ENCODE data around the gene ZNF761.
A peak's percentile ranks its signal among the peaks of the same experiment; 100 is the strongest.
"Not testable (repeated sequence)": the region's sequence is repeated elsewhere in the genome, so short reads cannot be mapped to it uniquely, and the experiment has no call there.

The ZNF761 gene

GRCh38 chr19:53431399-53432087 lies at the start of gene ZNF761:
TSS of gene ZNF761 (plus strand) at chr19:53431984. CDS start at chr19:53447269, 15,285 bp downstream.
- DNase-seq: peak; percentile 99

DNA sequence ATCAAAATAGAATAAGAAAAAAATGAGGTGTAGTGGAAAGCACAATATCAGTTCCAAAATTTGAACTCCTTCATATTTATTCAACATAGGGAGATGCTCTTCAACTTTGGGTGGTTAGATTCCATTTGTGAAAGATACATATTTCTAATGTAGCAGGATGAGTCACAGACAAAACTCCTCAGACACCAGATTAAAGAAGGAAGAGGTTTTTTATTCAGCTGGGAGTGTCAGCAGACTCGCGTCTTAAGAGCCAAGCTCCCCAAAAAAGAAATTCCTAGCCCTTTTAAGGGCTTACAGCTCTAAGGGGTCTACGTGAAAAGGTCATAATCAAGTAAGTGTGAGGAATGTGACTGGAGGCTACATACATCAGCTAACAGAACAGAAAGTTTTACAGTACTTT lies 43.6 kb upstream of the ZNF761 start:
- DNase-seq: no peak

- no peak for DNase-seq
Observed at GRCh38 chr19:53388904-53389303, 42.9 kb upstream of the ZNF761 start.

DNA sequence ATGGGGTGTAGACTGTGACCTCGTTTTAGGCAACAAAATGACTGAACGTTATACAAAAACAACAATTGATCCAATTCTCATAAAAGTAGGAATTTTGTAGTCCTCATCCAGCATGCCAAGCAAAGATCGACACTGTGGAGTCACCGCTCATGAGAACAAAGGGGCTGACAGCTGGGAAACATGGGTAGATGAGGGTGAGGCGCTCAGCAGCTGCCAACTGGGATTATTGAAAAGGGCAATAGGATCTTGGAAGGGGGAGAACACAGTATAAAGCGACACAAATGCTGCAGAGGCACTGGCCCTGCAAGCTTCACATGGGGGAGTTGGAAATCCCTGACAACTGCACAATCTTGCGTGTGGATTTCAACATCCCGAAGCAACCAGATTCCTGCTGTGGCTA lies 42.2 kb upstream of the ZNF761 start:
- DNase-seq: no peak

DNA sequence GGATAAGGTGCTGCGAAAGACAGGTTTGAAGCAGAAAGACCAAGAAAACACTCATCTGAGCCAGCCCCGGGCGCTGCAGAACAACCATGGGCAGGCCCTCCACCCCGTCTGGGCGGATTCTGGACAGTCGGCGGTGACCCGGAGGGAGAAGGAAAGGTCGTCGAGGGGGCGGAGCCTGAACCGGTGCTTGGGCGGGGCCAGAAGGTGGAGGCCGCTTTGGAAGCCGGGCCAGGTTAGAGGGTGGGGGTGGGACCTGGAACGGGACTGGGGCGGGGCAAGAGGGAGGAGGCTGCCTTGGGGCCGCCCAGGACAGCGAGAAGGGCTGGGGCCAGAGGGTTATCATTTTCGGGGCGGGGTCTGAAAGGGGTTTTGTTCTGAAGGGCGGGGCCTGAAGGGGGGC lies 41.8 kb upstream of the ZNF761 start:
- DNase-seq: no peak

- peak; percentile 9 for DNase-seq
Observed at GRCh38 chr19:53394522-53394973, 37.2 kb upstream of the ZNF761 start.

DNA sequence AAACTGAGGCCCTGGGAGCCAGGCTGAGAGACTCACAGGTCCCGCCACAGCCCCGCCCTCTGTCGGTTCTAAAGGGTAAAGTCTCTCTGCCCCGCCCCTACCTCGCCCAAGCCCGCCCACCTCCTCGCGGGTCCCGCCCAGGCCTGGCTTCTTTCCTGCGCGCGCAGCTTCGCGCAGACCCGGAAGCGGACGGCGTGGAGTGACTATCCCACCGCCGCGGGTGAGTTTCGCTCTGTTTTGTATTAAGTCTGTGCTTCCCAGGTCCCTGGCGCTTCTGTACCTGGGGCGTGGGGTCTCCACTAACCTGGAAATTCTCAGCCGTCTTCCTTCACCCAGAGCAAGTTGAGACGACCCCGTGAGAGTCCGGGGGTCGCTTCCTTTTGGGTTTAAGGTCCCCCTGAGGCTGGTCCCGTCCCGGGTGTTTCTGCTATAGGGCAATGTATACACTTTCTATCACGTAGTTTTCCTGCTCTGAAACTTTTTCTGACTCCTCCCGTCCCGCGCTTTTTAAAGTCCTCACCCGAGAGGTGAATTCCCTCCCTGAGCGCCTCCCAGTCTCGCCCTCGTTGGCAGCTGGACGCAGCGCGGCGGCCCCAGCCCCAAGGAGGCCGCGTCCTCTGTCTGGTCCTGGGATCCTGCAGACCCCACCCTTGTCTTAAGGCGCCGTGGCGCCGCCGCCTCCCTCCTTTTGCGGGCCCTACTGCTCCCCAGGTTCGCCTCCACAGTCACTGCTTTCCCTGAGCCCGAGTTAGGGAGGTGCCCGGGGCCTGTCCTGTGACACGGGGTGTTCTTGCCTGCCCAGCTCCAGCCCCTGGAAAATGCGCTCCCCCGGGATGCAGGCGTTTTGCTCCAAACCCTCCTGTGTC lies 36.6 kb upstream of the ZNF761 start, which contains the start of gene ZNF765:
TSS of gene ZNF765 (plus strand) at position 176 of the 866 bp plus-strand sequence. CDS start 2,867 bp downstream, outside the sequence.
- peak; percentile 97 for DNase-seq

- DNase-seq: not testable (repeated sequence)
Observed at GRCh38 chr19:53395840-53396524, 35.8 kb upstream of the ZNF761 start.

- no peak for DNase-seq
Observed at GRCh38 chr19:53396525-53396868, 35.3 kb upstream of the ZNF761 start.

- DNase-seq: not testable (repeated sequence)
Observed at GRCh38 chr19:53397918-53398317, 33.9 kb upstream of the ZNF761 start.

DNA sequence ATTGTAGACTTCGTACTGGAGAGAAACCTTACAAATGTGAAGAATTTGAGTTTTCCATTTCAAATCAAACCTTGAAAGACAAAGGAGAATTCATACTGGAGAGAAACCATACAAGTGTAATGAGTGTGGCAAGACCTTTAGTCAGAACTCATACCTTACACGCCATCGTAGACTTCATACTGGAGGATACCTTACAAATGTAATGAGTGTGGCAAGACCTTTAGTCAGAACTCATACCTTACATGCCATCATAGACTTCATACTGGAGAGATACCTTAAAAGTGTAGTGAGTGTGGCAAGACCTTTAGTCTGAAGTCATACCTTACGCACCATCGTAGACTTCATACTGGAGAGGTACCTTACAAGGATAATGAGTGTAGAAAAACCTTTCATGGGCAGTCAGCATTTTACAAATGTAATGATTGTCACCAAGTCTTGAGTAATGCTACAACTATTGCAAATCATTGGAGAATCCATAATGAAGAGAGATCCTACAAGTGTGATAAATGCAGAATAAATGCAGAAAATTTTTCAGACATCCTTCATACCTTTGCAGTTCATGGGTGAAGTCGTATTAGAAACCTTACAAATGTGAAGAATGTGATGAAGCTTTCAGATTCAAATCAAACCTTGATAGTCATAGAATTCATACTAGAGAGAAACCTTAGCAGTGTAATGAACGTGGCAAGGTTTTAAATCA lies 22.1 kb upstream of the ZNF761 start:
- no peak for DNase-seq

DNA sequence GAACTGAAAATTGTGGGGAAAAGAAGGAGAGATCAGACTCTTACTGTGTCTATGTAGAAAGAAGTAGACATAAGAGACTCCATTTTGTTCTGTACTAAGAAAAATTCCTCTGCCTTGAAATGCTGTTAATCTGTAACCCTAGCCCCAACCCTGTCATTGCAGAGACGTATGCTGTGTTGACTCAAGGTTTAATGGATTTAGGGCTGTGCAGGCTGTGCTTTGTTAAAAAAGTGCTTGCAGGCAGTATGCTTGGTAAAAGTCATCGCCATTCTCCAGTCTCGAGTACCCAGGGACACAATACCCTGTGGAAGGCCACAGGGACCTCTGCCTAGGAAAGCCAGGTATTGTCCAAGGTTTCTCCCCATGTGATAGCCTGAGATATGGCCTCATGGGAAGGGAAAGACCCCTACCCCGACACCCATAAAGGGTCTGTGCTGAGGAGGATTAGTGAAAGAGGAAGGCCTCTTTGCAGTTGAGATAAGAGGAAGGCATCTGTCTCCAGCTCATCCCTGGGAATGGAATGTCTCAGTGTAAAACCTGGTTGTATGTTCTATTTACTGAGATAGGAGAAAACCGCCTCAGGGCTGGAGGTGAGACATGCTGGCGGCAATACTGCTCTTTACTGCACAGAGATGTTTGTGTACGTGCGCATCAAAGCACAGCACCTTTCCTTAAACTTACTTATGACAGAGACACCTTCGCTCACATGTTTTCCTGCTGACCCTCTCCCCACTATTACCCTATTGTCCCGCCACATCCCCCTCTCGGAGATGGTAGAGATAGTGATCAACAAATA lies 11.1 kb upstream of the ZNF761 start:
- DNase-seq: not testable (repeated sequence)

- DNase-seq: no peak
Observed at GRCh38 chr19:53422551-53422950, 9.2 kb upstream of the ZNF761 start.

GRCh38 chr19:53423074-53423473 lies 8.7 kb upstream of the ZNF761 start:
- DNase-seq: not testable (repeated sequence)

GRCh38 chr19:53423680-53424079 lies 8.1 kb upstream of the ZNF761 start:
- DNase-seq: not testable (repeated sequence)

DNA sequence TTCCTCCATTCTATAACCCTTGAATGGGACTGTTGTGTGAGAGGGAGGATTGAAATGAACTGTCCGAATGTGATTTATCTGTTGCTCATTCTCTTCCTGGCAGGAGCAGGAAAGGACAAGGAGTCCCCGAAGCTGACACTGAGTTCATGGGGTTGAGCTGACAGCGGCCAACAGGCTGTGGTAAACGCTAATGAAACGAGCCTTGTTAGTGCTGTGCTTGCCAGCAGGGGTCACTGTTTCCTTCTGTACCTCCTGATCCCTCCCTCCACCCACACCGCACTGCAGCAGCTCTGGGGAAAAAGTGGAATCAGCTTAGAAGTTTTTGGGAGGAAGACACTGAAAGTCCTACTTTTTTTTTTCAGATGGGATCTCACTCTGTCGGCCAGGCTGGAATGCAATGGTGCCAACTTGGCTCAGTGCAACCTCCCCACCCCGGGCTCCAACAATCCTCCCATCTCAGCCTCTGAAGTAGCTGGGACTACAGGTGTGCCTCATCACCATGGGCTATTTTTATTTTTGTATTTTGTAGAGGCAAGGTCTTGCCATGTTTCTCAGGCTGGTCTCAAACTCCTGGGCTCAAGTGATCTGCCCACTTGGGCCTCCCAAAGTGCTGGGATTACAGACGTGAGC lies 6.7 kb upstream of the ZNF761 start:
- DNase-seq: peak; percentile 82

GRCh38 chr19:53432088-53432661 lies 391 bp downstream of the ZNF761 start:
- DNase-seq: no peak

- not testable (repeated sequence) for DNase-seq
Observed at GRCh38 chr19:53443809-53444208, 12.0 kb downstream of the ZNF761 start.

GRCh38 chr19:53447196-53447595 lies 15.4 kb downstream of the ZNF761 start:
- not testable (repeated sequence) for DNase-seq

GRCh38 chr19:53455828-53456227 lies 24.0 kb downstream of the ZNF761 start:
- no peak for DNase-seq

All from CD4-positive, alpha-beta T cell treated with Interleukin-17A for 4 hours (primary cell).